Globus pallidus (tissue), 1 donor: ENCODE results near the gene TTPAL.

Source experiments
- DNase-seq: peaks from one replicate; pipeline ENCODE4 v3.0.0-alpha.2; 2015; ENCODE audit warnings: low spot score

Gene TTPAL

GRCh38 chr20:44442298-44443070 is 33.2 kb upstream of the TTPAL start:
- no peak for DNase-seq

GRCh38 chr20:44445742-44446710 is 29.6 kb upstream of the TTPAL start:
- no peak for DNase-seq

- DNase-seq = no peak
Measured at GRCh38 chr20:44447827-44448419, 27.8 kb upstream of the TTPAL start.

- DNase-seq = no peak
Measured at GRCh38 chr20:44448753-44449546, 26.7 kb upstream of the TTPAL start.

GRCh38 chr20:44449864-44450263 is 25.8 kb upstream of the TTPAL start:
- no peak for DNase-seq

- no peak for DNase-seq
Measured at GRCh38 chr20:44450281-44450889, 25.3 kb upstream of the TTPAL start.

GRCh38 chr20:44450903-44451450 is 24.7 kb upstream of the TTPAL start:
- no peak for DNase-seq

GRCh38 chr20:44454306-44454963 is 21.2 kb upstream of the TTPAL start:
- no peak for DNase-seq

GRCh38 chr20:44455126-44455525 is 20.5 kb upstream of the TTPAL start:
- DNase-seq = no peak

GRCh38 chr20:44456611-44457010 is 19.1 kb upstream of the TTPAL start:
- no peak for DNase-seq

- DNase-seq = no peak
Measured at GRCh38 chr20:44457016-44457415, 18.7 kb upstream of the TTPAL start.

GRCh38 chr20:44459271-44459670 is 16.4 kb upstream of the TTPAL start:
- DNase-seq = no peak

GRCh38 chr20:44460795-44461141 is 14.9 kb upstream of the TTPAL start:
- no peak for DNase-seq

GRCh38 chr20:44461142-44461802 is 14.4 kb upstream of the TTPAL start:
- DNase-seq = no peak

GRCh38 chr20:44461803-44462174 is 13.9 kb upstream of the TTPAL start:
- no peak for DNase-seq

GRCh38 chr20:44463466-44463865 is 12.2 kb upstream of the TTPAL start:
- DNase-seq = no peak

- DNase-seq = no peak
Measured at GRCh38 chr20:44464514-44464913, 11.2 kb upstream of the TTPAL start.

GRCh38 chr20:44465001-44465560 is 10.6 kb upstream of the TTPAL start:
- no peak for DNase-seq

GRCh38 chr20:44467289-44467883 is 8.3 kb upstream of the TTPAL start:
- DNase-seq = no peak
